CD4-positive, alpha-beta T cell treated with Interleukin-2 at 100 ng/mL for 4 hours (primary cell): Measurements from ENCODE around the gene TMEM174.

Source experiments
- DNase-seq: peaks from one replicate; pipeline ENCODE4 v3.0.0-alpha.2; 2020; ENCODE audit warnings: low spot score

TMEM174 gene

DNA sequence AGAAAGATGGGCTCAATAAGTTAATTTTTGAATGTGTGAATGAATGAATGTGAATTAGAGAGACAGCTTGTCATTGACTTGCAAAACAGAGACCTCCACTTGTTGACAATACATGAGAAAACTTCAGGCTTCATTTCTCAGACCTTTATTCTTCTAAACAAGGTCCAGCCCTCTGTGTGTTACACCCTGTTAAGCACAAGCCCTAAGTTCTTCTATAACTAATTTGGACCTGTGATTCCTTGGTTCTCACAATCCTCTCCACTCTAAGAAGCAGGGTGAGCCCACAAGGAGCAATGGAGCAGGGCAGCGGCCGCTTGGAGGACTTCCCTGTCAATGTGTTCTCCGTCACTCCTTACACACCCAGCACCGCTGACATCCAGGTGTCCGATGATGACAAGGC, at the start of gene TMEM174:
TSS of gene TMEM174 (plus strand) at position 243 of the 400 bp plus-strand sequence. CDS start at position 294, 51 bp downstream.
- no peak for DNase-seq

DNA sequence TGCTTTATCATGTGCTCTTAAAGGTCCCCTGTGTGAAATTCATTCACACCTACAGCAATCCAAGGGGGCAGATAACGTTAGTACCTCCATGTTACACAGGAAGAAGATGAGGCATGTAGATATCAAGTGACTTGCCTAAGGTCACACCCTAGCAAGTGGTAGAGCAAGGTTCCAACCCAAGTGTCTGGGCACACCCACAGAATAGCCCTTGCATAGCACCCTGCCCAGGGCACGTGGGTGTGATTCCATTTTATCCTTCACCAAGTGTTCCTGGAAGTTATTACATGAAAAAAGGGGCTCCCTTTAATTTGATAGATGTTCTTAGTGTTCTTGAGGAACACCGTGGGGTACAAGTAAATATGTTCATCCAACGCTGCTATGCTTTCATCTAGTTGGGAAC, 47.7 kb upstream of the TMEM174 start:
- DNase-seq = no peak

GRCh38 chr5:73126381-73126780, 46.6 kb upstream of the TMEM174 start:
- DNase-seq = no peak

DNA sequence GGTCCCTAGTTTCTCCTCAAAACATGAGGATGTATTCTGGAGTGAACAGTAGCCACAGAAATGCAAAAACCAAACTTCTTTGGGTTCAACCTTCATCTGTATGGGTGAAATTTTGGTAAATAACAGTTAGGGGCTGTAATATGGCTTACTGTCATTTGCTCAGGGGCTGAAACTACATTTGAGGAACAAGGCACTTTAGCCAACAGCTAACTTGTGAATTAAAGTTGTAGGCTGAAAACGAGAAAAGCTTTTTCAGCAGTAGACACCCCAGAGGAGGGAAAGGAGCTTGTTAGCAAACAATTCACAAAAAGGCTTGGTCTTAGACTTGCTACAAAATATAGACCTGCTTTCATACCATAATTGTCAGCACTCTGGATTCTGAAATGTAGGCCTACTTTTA, 46.0 kb upstream of the TMEM174 start:
- no peak for DNase-seq

GRCh38 chr5:73129143-73129542, 43.9 kb upstream of the TMEM174 start:
- no peak for DNase-seq

DNA sequence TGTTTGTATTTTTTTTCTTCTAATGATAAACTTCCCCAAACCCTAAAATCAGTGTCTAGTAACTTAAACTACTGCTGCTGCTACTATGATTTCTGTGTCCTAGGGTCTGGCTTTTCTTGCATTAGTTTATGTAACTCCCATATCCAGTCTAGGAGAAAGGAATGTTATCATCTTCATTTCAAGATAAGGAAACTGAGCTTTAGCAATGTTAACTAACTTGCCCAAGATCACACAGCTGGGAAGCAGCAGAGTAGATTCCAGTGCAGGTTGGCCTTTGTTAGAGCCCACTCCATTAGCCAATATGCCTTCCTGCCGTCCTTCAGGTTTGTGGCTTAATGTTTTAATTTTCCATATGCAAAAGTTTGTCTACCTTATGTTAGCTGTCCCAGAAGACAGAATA, 42.2 kb upstream of the TMEM174 start:
- no peak for DNase-seq

DNA sequence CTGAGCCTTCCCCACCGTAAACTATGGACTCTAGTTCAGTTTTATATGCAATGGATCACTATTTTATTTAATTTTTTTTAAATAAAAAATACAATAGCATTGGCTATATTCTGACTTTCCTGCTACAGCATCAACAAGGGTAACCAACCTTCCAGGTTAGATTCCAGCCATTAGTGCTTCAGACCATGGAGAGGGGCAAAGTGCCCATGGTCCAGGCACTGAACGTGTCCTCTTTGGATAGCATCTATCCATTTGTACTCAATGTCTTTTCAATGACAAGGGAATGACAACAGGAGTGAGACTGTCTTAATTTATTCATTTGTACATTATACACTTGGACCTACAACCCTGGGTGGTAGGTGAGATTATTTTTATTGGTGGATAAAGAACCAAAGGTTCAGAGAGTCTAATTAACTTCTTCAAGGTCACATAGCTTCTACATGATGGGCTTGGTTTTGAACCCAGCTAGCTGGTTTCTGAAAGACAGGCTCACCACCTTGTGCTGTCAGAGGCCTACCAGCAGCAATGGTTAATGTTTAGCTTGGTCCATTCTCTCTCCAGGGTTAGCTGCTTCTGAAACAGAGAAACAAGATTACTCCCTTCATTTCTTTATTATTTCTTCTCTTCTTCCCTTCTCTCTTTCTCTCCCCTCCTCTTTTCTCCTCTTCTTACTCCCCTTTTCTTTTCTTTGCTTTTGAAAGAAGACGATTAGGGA, 41.1 kb upstream of the TMEM174 start:
- DNase-seq = no peak

DNA sequence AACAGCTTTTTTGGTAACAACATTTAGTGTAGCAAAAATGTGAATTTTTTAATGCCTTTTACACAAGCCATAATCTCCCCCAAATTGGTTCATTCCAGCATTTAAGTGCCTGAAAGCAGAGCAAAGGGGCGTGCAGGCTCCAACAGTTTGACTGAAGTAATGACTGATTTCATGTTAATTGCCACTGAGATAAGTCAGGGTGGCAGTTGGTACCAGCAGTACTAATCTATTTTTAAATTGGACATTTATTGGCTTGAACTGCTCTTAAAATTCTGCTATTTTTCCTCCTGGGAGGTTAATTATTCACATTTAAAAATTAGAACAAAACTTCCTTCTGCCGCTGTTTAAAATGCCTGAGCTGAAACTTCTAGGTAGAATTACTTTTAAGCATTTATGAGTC, 40.2 kb upstream of the TMEM174 start:
- DNase-seq = no peak

DNA sequence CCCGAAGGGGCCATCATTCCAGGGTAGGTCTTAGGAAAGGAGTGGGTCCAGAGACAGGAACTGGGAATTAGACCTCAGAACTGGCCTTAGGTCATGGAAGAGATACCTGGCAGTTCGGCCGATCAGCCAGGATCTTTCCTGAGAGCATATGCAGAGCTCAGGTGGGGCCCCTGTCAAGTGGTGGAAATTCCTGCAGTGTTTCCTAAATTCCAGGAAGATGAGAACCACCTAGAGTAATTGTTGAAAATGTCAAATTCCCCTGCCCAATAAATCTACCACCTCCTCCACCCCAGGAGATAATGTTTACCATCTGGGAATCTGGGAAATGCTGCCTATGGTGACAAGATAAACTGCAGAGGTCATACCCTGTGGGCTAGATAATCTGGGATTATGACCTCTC, 38.0 kb upstream of the TMEM174 start:
- DNase-seq = no peak

DNA sequence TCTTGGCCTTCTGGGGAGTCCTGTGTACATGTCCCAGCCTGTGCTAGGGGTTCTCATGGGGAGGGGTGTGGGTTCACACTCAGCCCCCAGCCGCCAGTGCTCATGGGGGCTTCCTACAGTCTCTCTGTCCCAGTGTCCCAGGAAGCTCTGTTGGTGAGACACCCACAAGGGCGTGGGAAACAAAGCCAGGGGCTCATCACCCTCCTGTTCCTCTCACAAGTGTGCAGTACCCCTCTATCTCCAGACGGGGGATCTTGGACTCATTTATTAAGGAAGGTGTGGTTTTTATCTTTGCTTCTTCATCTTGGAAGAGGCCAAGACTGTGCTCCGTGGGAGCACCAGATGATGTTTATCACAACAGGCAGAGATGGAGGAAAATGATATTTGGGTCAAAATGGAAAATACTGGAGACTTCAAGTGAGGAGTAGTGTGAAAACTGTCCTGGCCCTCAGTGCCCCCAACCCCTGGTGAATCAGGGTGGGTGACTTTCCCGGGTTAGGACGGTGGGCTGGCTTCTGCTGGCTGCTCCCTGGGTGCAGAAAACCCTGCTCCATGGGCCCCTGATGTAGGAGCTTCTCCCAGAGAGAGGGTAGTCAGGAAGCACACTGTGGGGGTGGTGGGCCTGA, 37.5 kb upstream of the TMEM174 start:
- DNase-seq = no peak

DNA sequence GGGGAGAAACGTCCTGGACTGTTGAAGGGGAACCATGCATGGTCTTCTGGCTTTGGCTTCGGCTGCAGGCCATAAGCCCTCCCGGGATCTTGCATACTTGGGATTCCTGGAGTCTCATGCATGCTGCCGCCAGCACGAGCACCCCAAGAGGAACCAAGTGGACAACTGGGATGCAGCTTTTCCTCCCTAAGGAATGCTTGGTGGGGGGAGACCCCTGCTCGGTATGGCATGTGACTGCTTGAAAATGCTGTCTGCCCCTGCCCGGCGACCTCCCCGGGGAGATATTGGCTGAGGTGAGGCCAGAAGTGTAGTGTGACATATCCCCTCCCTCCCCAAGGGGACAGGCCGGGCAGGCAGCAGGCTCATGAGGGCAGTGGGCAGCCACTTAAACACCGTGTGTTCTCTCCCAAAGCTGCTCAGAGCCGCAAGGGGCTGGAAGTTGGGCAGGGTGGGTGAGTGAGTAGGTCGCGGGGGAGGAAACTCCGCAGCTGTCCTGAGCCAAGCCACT, 36.9 kb upstream of the TMEM174 start:
- no peak for DNase-seq

GRCh38 chr5:73137563-73138530, 35.1 kb upstream of the TMEM174 start:
- no peak for DNase-seq

DNA sequence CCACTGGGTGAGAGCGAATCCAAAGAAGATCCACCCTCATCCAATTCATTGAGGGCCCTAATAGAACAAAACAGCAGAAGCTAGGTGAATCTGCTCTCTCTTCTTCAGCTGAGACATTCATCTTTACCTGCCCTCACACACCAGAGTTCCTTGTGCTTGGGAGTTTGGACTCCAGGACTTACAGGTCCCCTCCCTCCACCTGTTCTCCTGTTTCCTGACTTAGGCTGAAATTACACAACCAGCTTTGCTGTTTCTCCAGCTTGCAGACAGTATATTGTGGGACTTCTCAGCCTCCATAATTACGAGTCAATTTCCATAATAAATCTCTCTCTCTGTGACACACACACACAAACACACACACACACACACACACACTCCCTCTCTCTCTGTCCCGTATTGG, 33.5 kb upstream of the TMEM174 start:
- DNase-seq = no peak

DNA sequence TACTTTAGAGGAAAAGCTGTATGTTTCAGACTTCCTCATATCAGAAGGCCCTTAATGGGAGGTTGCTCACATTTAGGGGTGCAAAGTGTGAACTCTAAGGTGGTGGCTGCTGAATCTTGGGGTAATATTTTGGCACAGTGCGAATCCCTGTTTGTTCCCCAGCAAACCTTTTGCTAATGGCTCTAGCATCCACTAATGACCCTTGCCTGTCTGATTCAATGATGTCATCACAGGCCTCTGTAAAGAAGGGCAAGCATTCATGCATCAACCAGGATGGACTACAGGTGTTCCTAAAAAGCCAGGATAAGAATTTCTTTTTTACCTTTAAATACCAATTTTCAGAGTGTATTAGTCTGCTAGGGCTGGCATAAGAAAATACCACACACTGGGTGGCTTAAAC, 32.2 kb upstream of the TMEM174 start:
- no peak for DNase-seq

DNA sequence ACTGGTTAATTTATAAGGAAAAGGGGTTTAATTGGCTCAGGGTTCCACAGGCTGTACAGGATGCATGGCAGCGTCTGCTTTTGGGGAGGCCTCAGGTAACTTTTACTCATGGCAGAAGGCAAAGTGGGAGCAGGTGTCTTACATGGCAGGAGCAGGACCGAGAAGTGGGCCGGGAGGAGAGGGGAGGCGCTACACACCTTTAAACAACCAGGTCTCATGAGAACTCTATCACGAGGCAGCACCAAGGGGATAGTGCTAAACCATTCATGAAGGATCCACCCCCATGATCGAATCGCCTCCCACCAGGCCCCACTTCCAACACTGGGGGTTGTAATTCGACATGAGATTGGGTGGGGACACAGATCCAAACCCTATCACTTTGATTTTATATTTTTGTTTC, 31.0 kb upstream of the TMEM174 start:
- DNase-seq = no peak

GRCh38 chr5:73143716-73144115, 29.3 kb upstream of the TMEM174 start:
- DNase-seq = no peak

DNA sequence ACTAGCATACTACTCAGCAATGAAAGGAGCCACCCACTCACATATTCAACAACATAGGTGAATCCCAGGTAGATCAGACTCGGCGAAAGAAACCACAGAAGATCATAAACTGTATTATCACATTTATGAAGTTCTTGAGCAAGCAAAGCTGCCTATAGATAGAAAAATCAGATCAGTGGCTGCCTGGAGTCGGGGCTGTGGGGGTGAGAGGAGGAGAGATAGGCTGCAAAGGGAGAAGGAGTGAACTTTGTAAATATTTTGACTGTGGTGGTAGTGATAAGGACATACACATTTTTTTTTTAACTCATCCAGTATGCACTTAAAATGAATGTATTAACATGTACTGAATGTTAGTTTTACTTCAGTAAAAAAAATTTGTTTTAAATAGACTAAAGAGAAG, 23.5 kb upstream of the TMEM174 start:
- no peak for DNase-seq

GRCh38 chr5:73150876-73151275, 22.1 kb upstream of the TMEM174 start:
- DNase-seq = no peak

- no peak for DNase-seq
Observed at GRCh38 chr5:73151766-73152410, 21.1 kb upstream of the TMEM174 start.

DNA sequence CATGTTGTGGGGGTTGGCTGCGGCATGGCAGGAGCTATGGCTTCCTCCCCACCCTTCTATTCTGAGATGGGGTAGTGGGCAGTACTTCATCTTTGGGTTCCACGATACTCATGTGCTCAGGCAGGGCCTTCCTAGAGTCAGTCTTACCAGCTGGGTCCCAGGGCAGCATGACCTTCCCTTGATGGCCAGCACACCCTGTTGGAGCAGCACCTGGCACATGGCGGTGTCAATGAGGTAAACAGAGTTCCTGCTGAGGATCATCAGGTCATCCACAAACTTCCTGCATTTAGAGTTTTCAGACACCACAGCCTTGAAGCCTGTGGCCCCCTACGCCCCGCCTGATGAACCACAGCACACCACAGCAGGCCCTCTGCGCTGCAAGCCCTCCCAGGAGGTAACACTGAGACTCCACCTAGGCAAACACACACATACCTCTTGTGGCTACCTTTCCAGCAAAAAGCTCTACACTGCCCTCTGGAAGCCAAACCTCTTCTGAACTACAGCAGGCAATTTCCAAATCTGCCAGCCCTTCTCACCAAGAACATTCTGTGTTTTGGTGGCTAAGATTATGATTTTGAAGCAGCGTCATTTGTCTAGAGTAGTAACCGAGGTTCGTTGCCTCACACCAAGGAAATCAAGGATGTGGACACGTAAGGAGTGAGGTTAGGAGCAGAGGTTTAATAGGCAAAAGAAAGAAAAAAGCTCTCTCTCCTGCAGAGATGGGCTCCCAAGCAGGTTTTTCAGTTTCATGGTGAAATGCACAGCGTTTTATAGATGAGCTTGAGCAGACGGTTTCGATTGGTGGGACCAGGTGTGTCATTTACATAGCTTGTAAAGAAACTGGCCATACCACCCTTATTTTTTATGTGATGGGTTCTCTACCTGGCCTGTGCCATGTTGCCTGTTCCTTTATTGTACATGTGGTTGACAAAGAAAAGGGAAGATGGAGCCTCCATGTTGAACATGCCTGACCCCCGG, 20.3 kb upstream of the TMEM174 start:
- no peak for DNase-seq

- DNase-seq = no peak
Observed at GRCh38 chr5:73153513-73153912, 19.5 kb upstream of the TMEM174 start.
